HFFc6 (cell line): ENCODE measurements around the gene TRIP6. TPM values are rescaled to one million over a fixed set of nuclear protein-coding genes. Genes with fewer than 3 reads are reported as not detected.
"Not testable (repeated sequence)": the region's sequence is repeated elsewhere in the genome, so short reads cannot be mapped to it uniquely, and the experiment has no call there.

ENCODE experiments used
- DNase-seq: peaks from one replicate; pipeline ENCODE4 v3.0.0-alpha.2; 2018
- H3K27ac Mint-ChIP-seq: 2 replicates; pipeline ENCODE4 v1.8.0; 2020; ENCODE audit warnings: mild to moderate bottlenecking, mixed read lengths
- H3K27me3 Mint-ChIP-seq: 2 replicates; pipeline ENCODE4 v1.8.0; 2021; ENCODE audit warnings: mild to moderate bottlenecking, moderate library complexity, mixed read lengths; ENCODE audit not compliant: insufficient read depth
- H3K36me3 Mint-ChIP-seq: 2 replicates; pipeline ENCODE4 v1.8.0; 2021; ENCODE audit warnings: low read depth, mixed read lengths
- H3K4me1 Mint-ChIP-seq: 2 replicates; pipeline ENCODE4 v1.8.0; 2020; ENCODE audit warnings: low read depth, mixed read lengths
- H3K4me3 Mint-ChIP-seq: 2 replicates; pipeline ENCODE4 v1.8.0; 2020; ENCODE audit warnings: mild to moderate bottlenecking, moderate library complexity, mixed read lengths
- H3K9me3 Mint-ChIP-seq: 2 replicates; pipeline ENCODE4 v1.8.0; 2020; ENCODE audit warnings: mild to moderate bottlenecking, mixed read lengths
- total RNA-seq, 6 experiments: library from RNA; stranded (reverse); fragmentation: NEBNext Ultra II Directional; extraction: Animal tissue kit (Norgen Biotek cat#: 25700); gene quantifications; 2 replicates in 1 of 6; 3 replicates in 5 of 6; pipeline ENCODE4 v1.2.3, GENCODE V29; 2021
- TF ChIP-seq, protein P1 (sequence below): fragments of 200-600 bp; sonication (generic); IDR thresholded peaks from 2 replicates; pipeline ENCODE4 v1.5.0; 2021; ENCODE audit warnings: antibody characterized with exemption, mild to moderate bottlenecking

Gene TRIP6
- total RNA-seq, 6 experiments from 2014 or later, result 125 to 148 (median 140) TPM

DNA sequence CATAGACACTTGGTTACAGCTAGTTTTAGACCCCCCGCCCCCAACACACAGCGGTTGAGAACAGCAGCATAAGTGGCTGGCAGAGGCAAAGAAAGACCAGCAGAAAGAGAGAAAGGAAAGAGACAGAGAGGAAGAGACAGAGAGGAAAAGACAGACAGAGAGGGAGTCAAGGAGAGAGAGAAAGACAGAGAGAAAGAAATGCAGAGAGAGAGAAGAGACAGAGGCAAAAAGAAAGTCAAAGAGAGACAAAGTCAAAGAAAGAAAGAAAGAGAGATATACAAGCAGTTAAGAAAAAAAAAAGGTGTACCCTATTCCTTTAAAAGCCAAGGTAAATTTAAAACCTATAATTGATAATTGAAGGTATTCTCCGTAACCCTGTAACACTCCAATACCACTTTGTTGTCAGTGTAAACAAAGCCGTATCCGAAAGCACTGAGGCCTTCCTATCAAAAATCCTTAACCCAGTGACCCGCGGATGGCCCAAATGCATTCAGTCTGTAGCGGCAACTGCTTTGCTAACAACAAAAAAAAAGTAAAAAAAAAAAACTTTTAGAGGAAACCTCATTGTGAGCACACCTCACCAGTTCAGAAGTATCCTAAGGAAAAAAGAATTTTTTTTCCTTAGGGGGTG, 26.6 kb upstream of the TRIP6 start:
- no peak overlapping the region for H3K4me3 Mint-ChIP-seq
- H3K27me3 Mint-ChIP-seq, result no peaks in the 10 kb centered on the region; the same call in none of the 2 replicates
- TF ChIP-seq, protein P1, sequence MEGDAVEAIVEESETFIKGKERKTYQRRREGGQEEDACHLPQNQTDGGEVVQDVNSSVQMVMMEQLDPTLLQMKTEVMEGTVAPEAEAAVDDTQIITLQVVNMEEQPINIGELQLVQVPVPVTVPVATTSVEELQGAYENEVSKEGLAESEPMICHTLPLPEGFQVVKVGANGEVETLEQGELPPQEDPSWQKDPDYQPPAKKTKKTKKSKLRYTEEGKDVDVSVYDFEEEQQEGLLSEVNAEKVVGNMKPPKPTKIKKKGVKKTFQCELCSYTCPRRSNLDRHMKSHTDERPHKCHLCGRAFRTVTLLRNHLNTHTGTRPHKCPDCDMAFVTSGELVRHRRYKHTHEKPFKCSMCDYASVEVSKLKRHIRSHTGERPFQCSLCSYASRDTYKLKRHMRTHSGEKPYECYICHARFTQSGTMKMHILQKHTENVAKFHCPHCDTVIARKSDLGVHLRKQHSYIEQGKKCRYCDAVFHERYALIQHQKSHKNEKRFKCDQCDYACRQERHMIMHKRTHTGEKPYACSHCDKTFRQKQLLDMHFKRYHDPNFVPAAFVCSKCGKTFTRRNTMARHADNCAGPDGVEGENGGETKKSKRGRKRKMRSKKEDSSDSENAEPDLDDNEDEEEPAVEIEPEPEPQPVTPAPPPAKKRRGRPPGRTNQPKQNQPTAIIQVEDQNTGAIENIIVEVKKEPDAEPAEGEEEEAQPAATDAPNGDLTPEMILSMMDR, result no peak
- peaks cover 7% of the 10 kb centered on the region; the same call in 1 of the 2 replicates for H3K4me1 Mint-ChIP-seq
- H3K27ac Mint-ChIP-seq, result no peak overlapping the region
- H3K36me3 Mint-ChIP-seq, result no peaks in the 10 kb centered on the region
- no peaks in the 10 kb centered on the region for H3K9me3 Mint-ChIP-seq
- DNase-seq, result no peak

DNA sequence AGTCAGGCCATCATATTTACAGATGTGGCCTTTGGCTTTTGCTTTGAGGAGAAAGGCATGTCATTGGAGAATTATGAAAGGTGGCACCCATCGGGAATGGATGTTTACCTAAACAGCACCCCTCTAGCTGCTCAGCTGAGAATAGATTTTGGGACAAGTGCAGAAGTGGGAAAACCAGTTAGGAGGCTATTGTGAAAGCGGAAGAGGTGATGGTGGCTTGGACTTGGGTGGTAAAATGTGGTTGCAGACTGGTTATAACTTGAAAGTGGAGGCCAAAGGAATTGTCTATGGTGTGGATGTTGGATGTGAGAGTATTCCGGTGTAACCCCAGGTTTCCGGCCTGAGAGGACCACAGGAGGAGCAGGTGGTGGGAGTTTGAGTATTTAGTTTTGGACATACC, 19.8 kb upstream of the TRIP6 start:
- Mint-ChIP-seq H3K27ac (no peak overlapping the region), H3K4me1 (peaks cover 5% of the 10 kb centered on the region), H3K36me3 (no peaks in the 10 kb centered on the region), H3K4me3 (no peak overlapping the region), H3K27me3 (no peaks in the 10 kb centered on the region; the same call in none of the 2 replicates), H3K9me3 (no peaks in the 10 kb centered on the region)
- no peak for DNase-seq
- TF ChIP-seq, protein P1, result no peak

DNA sequence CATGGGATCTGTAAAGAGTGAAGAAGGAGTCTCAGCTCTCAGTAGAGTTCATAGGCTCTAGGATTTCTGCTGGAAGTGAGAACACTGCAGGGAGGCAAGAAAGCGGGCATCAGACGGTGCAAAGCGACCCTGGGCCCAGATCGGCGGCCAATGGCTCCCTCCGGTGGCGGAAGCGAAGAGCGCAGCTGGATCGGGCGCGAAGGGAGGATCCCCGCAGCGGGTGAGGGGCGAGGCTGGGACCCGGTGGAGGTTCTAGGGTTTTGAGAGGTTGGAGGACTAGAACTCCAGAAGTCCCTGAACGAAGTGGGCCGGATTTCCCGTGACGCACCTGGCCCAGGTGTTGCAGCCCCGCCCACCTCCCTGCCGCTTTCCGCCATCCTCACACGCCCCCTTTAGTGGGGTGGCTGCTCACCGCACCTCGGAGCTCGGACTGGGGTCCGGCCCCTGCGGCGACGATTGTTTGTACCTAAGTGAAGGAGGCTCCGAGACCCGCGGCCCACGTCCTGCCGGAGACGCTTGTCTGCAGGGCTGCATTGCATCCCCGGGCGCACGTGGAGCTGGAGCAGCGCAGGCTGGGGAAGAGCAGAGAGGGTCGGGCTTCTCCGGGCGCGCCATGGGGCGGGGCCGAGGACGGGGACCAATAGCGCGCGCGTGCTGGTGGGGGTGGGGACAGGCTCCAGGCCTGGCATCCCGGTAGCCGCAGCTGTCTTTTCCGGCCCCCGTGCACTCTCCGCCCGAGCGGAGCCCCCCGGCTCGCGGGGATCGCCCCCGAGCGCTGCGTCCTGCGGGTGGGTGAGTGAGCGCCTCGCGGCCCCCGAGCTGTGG, 14.9 kb upstream of the TRIP6 start, which contains the start of gene SLC12A9:
Gene SLC12A9 (plus strand): TSS at position 666 of the 825 bp plus-strand sequence. CDS start 1,485 bp downstream, outside the sequence.
- H3K36me3 Mint-ChIP-seq, result peaks cover 2% of the 10 kb centered on the region

DNA sequence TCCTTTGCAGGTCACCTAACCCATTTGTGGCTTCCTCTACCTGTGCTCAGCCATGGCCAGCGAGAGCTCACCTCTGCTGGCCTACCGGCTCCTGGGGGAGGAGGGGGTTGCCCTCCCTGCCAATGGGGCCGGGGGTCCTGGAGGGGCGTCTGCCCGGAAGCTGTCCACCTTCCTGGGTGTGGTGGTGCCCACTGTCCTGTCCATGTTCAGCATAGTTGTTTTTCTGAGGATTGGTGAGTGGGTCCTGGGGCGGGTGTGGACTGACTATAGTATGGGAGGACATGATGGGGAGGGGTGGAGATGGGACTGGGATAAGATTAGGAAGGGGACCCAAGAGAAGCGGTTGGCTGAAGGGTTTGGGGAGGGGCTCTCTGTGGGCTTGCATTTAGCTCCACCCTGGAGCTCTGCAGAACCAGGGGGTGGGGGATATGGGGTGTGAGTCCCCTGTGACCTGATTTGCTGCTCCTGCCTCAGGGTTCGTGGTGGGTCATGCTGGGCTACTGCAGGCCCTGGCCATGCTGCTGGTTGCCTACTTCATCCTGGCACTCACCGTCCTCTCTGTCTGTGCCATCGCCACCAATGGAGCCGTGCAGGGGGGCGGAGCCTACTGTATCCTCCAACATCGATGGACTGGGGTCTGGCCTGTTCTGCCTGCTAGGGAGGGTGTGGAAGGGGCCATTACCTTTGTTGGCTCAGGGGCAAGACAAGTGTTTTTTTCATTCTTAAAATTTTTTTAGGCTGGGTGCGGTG, 12.9 kb upstream of the TRIP6 start:
- H3K27ac Mint-ChIP-seq, result no peak overlapping the region
- no peaks in the 10 kb centered on the region for H3K27me3 Mint-ChIP-seq
- peaks cover 5% of the 10 kb centered on the region for H3K4me1 Mint-ChIP-seq
- no peaks in the 10 kb centered on the region for H3K9me3 Mint-ChIP-seq
- no peak overlapping the region for H3K4me3 Mint-ChIP-seq
- no peak for DNase-seq
- TF ChIP-seq, protein P1, result no peak
- H3K36me3 Mint-ChIP-seq, result peaks cover 4% of the 10 kb centered on the region

More for the DNA sequence above, 14.9 kb upstream of the TRIP6 start, which contains the start of gene SLC12A9:
- TF ChIP-seq, protein P1, result peak; percentile 96
- peaks cover 5% of the 10 kb centered on the region for H3K4me1 Mint-ChIP-seq
- H3K4me3 Mint-ChIP-seq, result peak within 1 kb of the TSS; percentile 93
- no peaks in the 10 kb centered on the region; the same call in 1 of the 2 replicates for H3K27me3 Mint-ChIP-seq
- peak; percentile 84 for DNase-seq
- H3K9me3 Mint-ChIP-seq, result no peaks in the 10 kb centered on the region
- H3K27ac Mint-ChIP-seq, result peak within 1 kb of the TSS; percentile 45

DNA sequence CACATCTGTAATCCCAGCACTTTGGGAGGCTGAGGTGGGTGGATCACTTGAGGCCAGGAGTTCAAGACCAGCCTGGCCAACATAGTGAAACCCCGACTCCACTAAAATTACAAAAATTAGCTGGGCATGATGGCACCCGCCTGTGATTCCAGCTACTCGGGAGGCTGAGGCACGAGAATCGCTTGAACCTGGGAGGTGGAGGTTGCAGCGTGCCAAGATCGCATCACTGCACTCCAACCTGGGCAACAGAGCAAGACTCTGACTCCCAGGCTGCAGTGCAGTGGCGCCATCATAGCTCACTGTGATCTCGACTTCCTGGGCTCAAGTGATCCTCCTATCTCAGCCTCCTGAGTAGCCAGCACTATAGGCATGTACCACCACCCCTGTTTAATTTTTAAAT, 12.3 kb upstream of the TRIP6 start:
- H3K27ac Mint-ChIP-seq, DNase-seq, H3K36me3 Mint-ChIP-seq, H3K27me3 Mint-ChIP-seq, H3K9me3 Mint-ChIP-seq, H3K4me1 Mint-ChIP-seq, H3K4me3 Mint-ChIP-seq: not testable (repeated sequence)
